ENCODE measurements around the gene ARL13A. TPM values are rescaled to one million over a fixed set of nuclear protein-coding genes. Genes with fewer than 3 reads are reported as not detected.

ARL13A gene
- total and polyA plus RNA-seq, 2 of the 8 experiments (the other 6 are each of a cell fraction or from before 2014, with no cell fraction given): not detected

DNA sequence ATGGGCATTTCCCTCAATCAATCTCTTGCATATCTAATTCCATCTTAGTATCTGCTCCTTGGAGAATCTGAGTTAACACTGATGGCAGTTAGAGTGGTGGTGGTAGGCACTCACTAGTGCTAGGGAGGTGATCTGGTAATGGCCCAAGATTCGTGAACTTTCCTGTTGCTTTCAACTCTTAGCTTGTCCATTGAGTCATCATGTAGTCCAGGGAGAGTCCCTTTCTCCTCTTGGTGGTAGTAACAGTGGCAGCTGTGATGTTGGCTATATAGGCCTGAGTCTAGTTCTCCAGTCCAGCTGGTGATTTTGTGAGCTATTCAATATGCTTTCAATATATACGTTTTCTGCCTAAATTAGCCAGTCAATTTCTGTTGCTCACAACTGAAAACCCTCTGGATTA is 33.7 kb upstream of the ARL13A start:
- no peak overlapping the region for H3K4ac ChIP-seq (replicated peaks; ENCODE audit: insufficient read length, low read depth, low read length)
- no peaks in the 10 kb centered on the region for H3K23me2 ChIP-seq (ENCODE audit: low read depth, low read length)
- no peak overlapping the region for H2BK12ac ChIP-seq (ENCODE audit: low read depth, low read length)
- H3K36me3 ChIP-seq (ENCODE audit: control insufficient read depth in 2 of 4, insufficient read depth in 4 of 4, low read length in 3 of 4): no peaks in the 10 kb centered on the region
- H3K18ac ChIP-seq (ENCODE audit: extremely low read depth, low read length): no peak overlapping the region
- ChIA-PET POLR2A (ENCODE audit: partially characterized antibody) (no interaction called here), CTCF (ENCODE audit: partially characterized antibody) (no interaction called here)
- no peak overlapping the region for H2BK15ac ChIP-seq (ENCODE audit: low read length)
- no peaks in the 10 kb centered on the region for H4K20me1 ChIP-seq (replicated peaks in 1 of 2; ENCODE audit: control insufficient read depth in 1 of 2, insufficient read depth in 2 of 2, low read length in 2 of 2)
- no peaks in the 10 kb centered on the region for H3K79me2 ChIP-seq (ENCODE audit: control insufficient read depth in 1 of 2, insufficient read depth in 2 of 2, low read length in 2 of 2)
- FAIRE-seq: no peak
- no peak for DNase-seq (ENCODE audit: low read depth in 1 of 2, low spot score in 2 of 2)
- no peak overlapping the region for H3K27ac ChIP-seq (ENCODE audit: low read depth, low read length)
- no peak overlapping the region for H3K4me3 ChIP-seq (ENCODE audit: extremely low read depth in 1 of 4, insufficient read depth in 2 of 4, low read depth in 3 of 4, low read length in 4 of 4)
- no peaks in the 10 kb centered on the region for H3K9me3 ChIP-seq (ENCODE audit: insufficient read depth in 2 of 2, low read depth in 1 of 2, low read length in 1 of 2)
- H3K14ac ChIP-seq (ENCODE audit: insufficient read length): no peak overlapping the region
- H2BK5ac ChIP-seq (ENCODE audit: low read depth, low read length): no peak overlapping the region
- H3K9ac ChIP-seq (replicated peaks in 1 of 4; ENCODE audit: extremely low read depth in 1 of 4, low read depth in 3 of 4, low read length in 3 of 4): no peak overlapping the region
- no peak overlapping the region for H4K8ac ChIP-seq (ENCODE audit: extremely low read depth, insufficient read depth, low read length)
- no peak overlapping the region for H2BK20ac ChIP-seq (ENCODE audit: low read length)
- H4K91ac ChIP-seq (replicated peaks; ENCODE audit: insufficient read length, low read length): no peak overlapping the region
- no peaks in the 10 kb centered on the region for H3K4me1 ChIP-seq (replicated peaks in 1 of 4; ENCODE audit: control insufficient read depth in 3 of 4, insufficient read depth in 4 of 4, low read length in 3 of 4)
- 96% methylated on average over 2 of the region's 2 CpGs; no CpG with 5 or more reads in 1 of the 2 experiments for WGBS, 2 experiments (ENCODE audit: extremely low coverage in 1 of 2, insufficient coverage in 1 of 2, insufficient read length in 1 of 2, insufficient replicate concordance in 2 of 2, low coverage in 1 of 2, low lambda C conversion rate in 2 of 2, missing lambda C conversion rate in 1 of 2)
- no peak overlapping the region for H3K23ac ChIP-seq (ENCODE audit: insufficient read length)
- H2AFZ ChIP-seq (ENCODE audit: low read length): no peak overlapping the region
- no peak overlapping the region for H2BK120ac ChIP-seq (replicated peaks; ENCODE audit: low read depth, low read length)
- no peaks in the 10 kb centered on the region for H3K79me1 ChIP-seq (ENCODE audit: low read depth, low read length)
- H3K56ac ChIP-seq (replicated peaks; ENCODE audit: insufficient read length, low read depth, low read length): no peak overlapping the region
- no peak overlapping the region for H2AK5ac ChIP-seq (ENCODE audit: low read depth, low read length)
- no peaks in the 10 kb centered on the region for H3K27me3 ChIP-seq (replicated peaks in 1 of 4; ENCODE audit: control insufficient read depth in 3 of 4, extremely low read depth in 1 of 4, insufficient read depth in 3 of 4, low read length in 3 of 4)
- H3K4me2 ChIP-seq (ENCODE audit: insufficient read depth in 1 of 2, low read depth in 2 of 2, low read length in 2 of 2): no peak overlapping the region
- no peak overlapping the region for H4K5ac ChIP-seq (ENCODE audit: insufficient read length, low read depth, low read length)
- TF ChIP-seq GTF2F1 (IDR thresholded peaks at IDR 0.05; ENCODE audit: borderline replicate concordance, low read depth, low read length): no peak
- no peak for TF ChIP-seq EP300 (IDR thresholded peaks at IDR 0.05; ENCODE audit: borderline replicate concordance in 1 of 2, low read depth in 2 of 2, low read length in 2 of 2)
- TF ChIP-seq ASH2L (IDR thresholded peaks at IDR 0.05; ENCODE audit: low read length): no peak
- TF ChIP-seq, protein P1, sequence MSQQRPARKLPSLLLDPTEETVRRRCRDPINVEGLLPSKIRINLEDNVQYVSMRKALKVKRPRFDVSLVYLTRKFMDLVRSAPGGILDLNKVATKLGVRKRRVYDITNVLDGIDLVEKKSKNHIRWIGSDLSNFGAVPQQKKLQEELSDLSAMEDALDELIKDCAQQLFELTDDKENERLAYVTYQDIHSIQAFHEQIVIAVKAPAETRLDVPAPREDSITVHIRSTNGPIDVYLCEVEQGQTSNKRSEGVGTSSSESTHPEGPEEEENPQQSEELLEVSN (IDR thresholded peaks at IDR 0.05): no peak
- no peak for TF ChIP-seq BRCA1 (IDR thresholded peaks at IDR 0.05; ENCODE audit: low read depth, low read length)
- no peak for TF ChIP-seq NANOG (IDR thresholded peaks at IDR 0.05; ENCODE audit: insufficient read depth, low read depth, low read length, poor library complexity, severe bottlenecking)
- TF ChIP-seq SUZ12 (IDR thresholded peaks at IDR 0.05; ENCODE audit: low read length): no peak
- TF ChIP-seq KDM4A (IDR thresholded peaks at IDR 0.05; ENCODE audit: low read depth, low read length, severe bottlenecking): no peak
- TF ChIP-seq CBX8 (IDR thresholded peaks at IDR 0.05; ENCODE audit: borderline replicate concordance, low read depth, low read length): no peak
- no peak for TF ChIP-seq SRF (IDR thresholded peaks at IDR 0.05; ENCODE audit: low read depth, low read length)
- no peak for TF ChIP-seq TBP (IDR thresholded peaks at IDR 0.05; ENCODE audit: low read depth, low read length)
- no peak for TF ChIP-seq SIRT6 (IDR thresholded peaks at IDR 0.05; ENCODE audit: low read length)
- TF ChIP-seq JUN (IDR thresholded peaks at IDR 0.05; ENCODE audit: low read depth, low read length): no peak
- TF ChIP-seq KDM5A (IDR thresholded peaks at IDR 0.05; ENCODE audit: low read length): no peak
- TF ChIP-seq POLR2AphosphoS5 (IDR thresholded peaks at IDR 0.05; ENCODE audit: low read depth, low read length): no peak

Measured in H1 (cell line).